Germinal center (tissue), 1 donor: ENCODE results near the gene CTIF.

Source experiments
- DNase-seq: peaks from one replicate; pipeline ENCODE4 v3.0.0; 2012; ENCODE audit warnings: mixed read lengths, low spot score

Gene CTIF

GRCh38 chr18:48533340-48534070, 5.3 kb upstream of the CTIF start:
- no peak for DNase-seq

- no peak for DNase-seq
Observed at GRCh38 chr18:48534364-48534763, 4.5 kb upstream of the CTIF start.

GRCh38 chr18:48535956-48536355, 2.9 kb upstream of the CTIF start:
- no peak for DNase-seq

- no peak for DNase-seq
Observed at GRCh38 chr18:48536516-48536915, 2.3 kb upstream of the CTIF start.

- DNase-seq, result peak; percentile 12
Observed at GRCh38 chr18:48539406-48540250, 797 bp downstream of the CTIF start.

- peak; percentile 31 for DNase-seq
Observed at GRCh38 chr18:48540251-48541025, 1.6 kb downstream of the CTIF start.

GRCh38 chr18:48541026-48541746, 2.4 kb downstream of the CTIF start:
- peak; percentile 40 for DNase-seq

GRCh38 chr18:48541747-48542400, 3.0 kb downstream of the CTIF start:
- DNase-seq, result no peak

GRCh38 chr18:48542513-48543181, 3.8 kb downstream of the CTIF start:
- no peak for DNase-seq

GRCh38 chr18:48543228-48543627, 4.4 kb downstream of the CTIF start:
- no peak for DNase-seq

GRCh38 chr18:48544116-48544515, 5.3 kb downstream of the CTIF start:
- no peak for DNase-seq

GRCh38 chr18:48544661-48545415, 6.0 kb downstream of the CTIF start:
- DNase-seq, result no peak

- DNase-seq, result no peak
Observed at GRCh38 chr18:48545757-48546321, 7.0 kb downstream of the CTIF start.

GRCh38 chr18:48546396-48546795, 7.6 kb downstream of the CTIF start:
- no peak for DNase-seq

- DNase-seq, result no peak
Observed at GRCh38 chr18:48547531-48547981, 8.7 kb downstream of the CTIF start.

- no peak for DNase-seq
Observed at GRCh38 chr18:48548011-48548771, 9.4 kb downstream of the CTIF start.

GRCh38 chr18:48548921-48549320, 10.1 kb downstream of the CTIF start:
- no peak for DNase-seq

- DNase-seq, result no peak
Observed at GRCh38 chr18:48550101-48550729, 11.4 kb downstream of the CTIF start.
